NB4 (cell line): ENCODE data around the gene FAM9B.

Source experiments
- DNase-seq: peaks from one replicate; pipeline ENCODE4 v3.0.0; 2010; ENCODE audit warnings: low read depth
- H3K4me3 ChIP-seq: one replicate; pipeline ENCODE4 v1.5.1; 2011; ENCODE audit warnings: mild to moderate bottlenecking, low read depth, low read length, moderate library complexity
- CTCF ChIP-seq: IDR thresholded peaks from one replicate; pipeline ENCODE4 v1.5.1; 2012; ENCODE audit warnings: low read depth, low read length
- MAX ChIP-seq: IDR thresholded peaks from 2 replicates; pipeline ENCODE4 v1.6.1; 2011; ENCODE audit warnings: low read depth, low read length
- MYC ChIP-seq: IDR thresholded peaks from 2 replicates; pipeline ENCODE4 v1.6.1; 2011; ENCODE audit warnings: low read depth, low read length
- POLR2A ChIP-seq: IDR thresholded peaks from 2 replicates; pipeline ENCODE4 v1.6.1; 2011; ENCODE audit warnings: mild to moderate bottlenecking; ENCODE audit not compliant: insufficient read length; ENCODE audit errors: extremely low read depth

FAM9B gene

GRCh38 chrX:9033989-9034388 is at the start of gene FAM9B:
Gene FAM9B (minus strand): TSS chrX:9034127. CDS start chrX:9032986, 1,141 bp downstream.
- no peak for DNase-seq
- no peak within 1 kb of the TSS for H3K4me3 ChIP-seq
- no peak for TF ChIP-seq POLR2A
- no peak for TF ChIP-seq MYC
- TF ChIP-seq MAX = no peak
- no peak for TF ChIP-seq CTCF

- no peak for DNase-seq
- TF ChIP-seq MAX (no peak), CTCF (no peak), MYC (no peak), POLR2A (no peak)
- no peak overlapping the region for H3K4me3 ChIP-seq
Measured at GRCh38 chrX:9081271-9081670, 47.3 kb upstream of the FAM9B start.

GRCh38 chrX:9074326-9074725 is 40.4 kb upstream of the FAM9B start:
- no peak for DNase-seq
- TF ChIP-seq MYC (no peak), CTCF (no peak), MAX (no peak), POLR2A (no peak)
- H3K4me3 ChIP-seq = no peak overlapping the region

GRCh38 chrX:9072281-9072680 is 38.4 kb upstream of the FAM9B start:
- no peak overlapping the region for H3K4me3 ChIP-seq
- no peak for DNase-seq
- TF ChIP-seq MYC (no peak), MAX (no peak), CTCF (no peak), POLR2A (no peak)

GRCh38 chrX:9071031-9071650 is 37.2 kb upstream of the FAM9B start:
- TF ChIP-seq POLR2A (no peak), CTCF (no peak), MYC (no peak), MAX (no peak)
- H3K4me3 ChIP-seq = no peak overlapping the region
- DNase-seq = no peak

GRCh38 chrX:9069573-9069972 is 35.6 kb upstream of the FAM9B start:
- no peak overlapping the region for H3K4me3 ChIP-seq
- TF ChIP-seq MYC (no peak), POLR2A (no peak), MAX (no peak), CTCF (no peak)
- no peak for DNase-seq
